Germinal center (tissue), 1 donor: Measurements from ENCODE around the gene TTC7B.

ENCODE experiments used
- DNase-seq: peaks from one replicate; pipeline ENCODE4 v3.0.0; 2012; ENCODE audit warnings: mixed read lengths, low spot score

Gene TTC7B

GRCh38 chr14:90648421-90648820 lies 167.8 kb downstream of the TTC7B start:
- no peak for DNase-seq

GRCh38 chr14:90647473-90648005 lies 168.7 kb downstream of the TTC7B start:
- DNase-seq: no peak

GRCh38 chr14:90645842-90646443 lies 170.3 kb downstream of the TTC7B start:
- DNase-seq: no peak

GRCh38 chr14:90644882-90645281 lies 171.3 kb downstream of the TTC7B start:
- DNase-seq: no peak

- no peak for DNase-seq
These were observed 172.1 kb downstream of the TTC7B start for GRCh38 chr14:90643982-90644670.

GRCh38 chr14:90642244-90642717 lies 173.9 kb downstream of the TTC7B start:
- no peak for DNase-seq

GRCh38 chr14:90641615-90642243 lies 174.5 kb downstream of the TTC7B start:
- no peak for DNase-seq

- no peak for DNase-seq
These were observed 175.1 kb downstream of the TTC7B start for GRCh38 chr14:90641168-90641567.

GRCh38 chr14:90639641-90640040 lies 176.6 kb downstream of the TTC7B start:
- no peak for DNase-seq

- no peak for DNase-seq
These were observed 183.4 kb downstream of the TTC7B start for GRCh38 chr14:90632871-90633270.

- DNase-seq: no peak
These were observed 183.8 kb downstream of the TTC7B start for GRCh38 chr14:90632451-90632850.

GRCh38 chr14:90630171-90630806 lies 185.9 kb downstream of the TTC7B start:
- no peak for DNase-seq

GRCh38 chr14:90629471-90629870 lies 186.8 kb downstream of the TTC7B start:
- no peak for DNase-seq

- DNase-seq: no peak
These were observed 187.4 kb downstream of the TTC7B start for GRCh38 chr14:90628825-90629224.

- DNase-seq: no peak
These were observed 188.8 kb downstream of the TTC7B start for GRCh38 chr14:90627478-90627877.

- DNase-seq: no peak
These were observed 189.7 kb downstream of the TTC7B start for GRCh38 chr14:90626550-90626949.

- DNase-seq: no peak
These were observed 190.8 kb downstream of the TTC7B start for GRCh38 chr14:90625445-90625844.

- DNase-seq: no peak
These were observed 191.4 kb downstream of the TTC7B start for GRCh38 chr14:90624732-90625400.

GRCh38 chr14:90624227-90624626 lies 192.0 kb downstream of the TTC7B start:
- no peak for DNase-seq

GRCh38 chr14:90621201-90621600 lies 195.0 kb downstream of the TTC7B start:
- no peak for DNase-seq

- no peak for DNase-seq
These were observed 195.6 kb downstream of the TTC7B start for GRCh38 chr14:90620568-90621077.

- no peak for DNase-seq
These were observed 196.3 kb downstream of the TTC7B start for GRCh38 chr14:90619911-90620310.
